ENCODE results near the gene GDI1.

The GDI1 gene

GRCh38 chrX:154467556-154467955 is 30.6 kb downstream of the GDI1 start:
- H3K4me1 ChIP-seq (ENCODE audit: control insufficient read depth in 1 of 2, insufficient read depth in 1 of 2, low read depth in 1 of 2, low read length in 1 of 2) = no peaks in the 10 kb centered on the region
- no peaks in the 10 kb centered on the region for H3K36me3 ChIP-seq
- no peak overlapping the region for H3K27ac ChIP-seq
- no peak for TF ChIP-seq CTCF (IDR thresholded peaks at IDR 0.05)
- no peaks in the 10 kb centered on the region for H3K27me3 ChIP-seq
- no peaks in the 10 kb centered on the region for H3K9me3 ChIP-seq
- H3K4me3 ChIP-seq (ENCODE audit: low read depth in 1 of 2, low read length in 1 of 2) = no peak overlapping the region

GRCh38 chrX:154468217-154468616 is 31.3 kb downstream of the GDI1 start:
- Histone ChIP-seq H3K36me3 (no peaks in the 10 kb centered on the region), H3K4me1 (ENCODE audit: control insufficient read depth in 1 of 2, insufficient read depth in 1 of 2, low read depth in 1 of 2, low read length in 1 of 2) (no peaks in the 10 kb centered on the region), H3K27ac (no peak overlapping the region), H3K9me3 (no peaks in the 10 kb centered on the region), H3K4me3 (ENCODE audit: low read depth in 1 of 2, low read length in 1 of 2) (no peak overlapping the region), H3K27me3 (no peaks in the 10 kb centered on the region)
- TF ChIP-seq CTCF (IDR thresholded peaks at IDR 0.05) = no peak

- no peaks in the 10 kb centered on the region for H3K9me3 ChIP-seq
- TF ChIP-seq CTCF (IDR thresholded peaks at IDR 0.05) = no peak
- no peak overlapping the region for H3K27ac ChIP-seq
- no peaks in the 10 kb centered on the region for H3K27me3 ChIP-seq
- H3K4me3 ChIP-seq (ENCODE audit: low read depth in 1 of 2, low read length in 1 of 2) = no peak overlapping the region
- no peaks in the 10 kb centered on the region for H3K4me1 ChIP-seq (ENCODE audit: control insufficient read depth in 1 of 2, insufficient read depth in 1 of 2, low read depth in 1 of 2, low read length in 1 of 2)
- H3K36me3 ChIP-seq = no peaks in the 10 kb centered on the region
These were observed 32.2 kb downstream of the GDI1 start for GRCh38 chrX:154469114-154469513.

GRCh38 chrX:154469880-154470279 is 32.9 kb downstream of the GDI1 start:
- TF ChIP-seq CTCF (IDR thresholded peaks at IDR 0.05) = no peak
- H3K4me3 ChIP-seq (ENCODE audit: low read depth in 1 of 2, low read length in 1 of 2) = no peak overlapping the region
- no peaks in the 10 kb centered on the region for H3K27me3 ChIP-seq
- no peaks in the 10 kb centered on the region for H3K36me3 ChIP-seq
- no peaks in the 10 kb centered on the region for H3K9me3 ChIP-seq
- H3K4me1 ChIP-seq (ENCODE audit: control insufficient read depth in 1 of 2, insufficient read depth in 1 of 2, low read depth in 1 of 2, low read length in 1 of 2) = no peaks in the 10 kb centered on the region
- H3K27ac ChIP-seq = no peak overlapping the region

- no peaks in the 10 kb centered on the region for H3K4me1 ChIP-seq (ENCODE audit: control insufficient read depth in 1 of 2, insufficient read depth in 1 of 2, low read depth in 1 of 2, low read length in 1 of 2)
- H3K9me3 ChIP-seq = no peaks in the 10 kb centered on the region
- no peak overlapping the region for H3K27ac ChIP-seq
- H3K36me3 ChIP-seq = no peaks in the 10 kb centered on the region
- TF ChIP-seq CTCF (IDR thresholded peaks at IDR 0.05) = no peak
- no peak overlapping the region for H3K4me3 ChIP-seq (ENCODE audit: low read depth in 1 of 2, low read length in 1 of 2)
- H3K27me3 ChIP-seq = no peaks in the 10 kb centered on the region
These were observed 33.5 kb downstream of the GDI1 start for GRCh38 chrX:154470434-154470833.

Measured in neutrophil (primary cell).